ENCODE results near the gene CYP4V2.

DNA sequence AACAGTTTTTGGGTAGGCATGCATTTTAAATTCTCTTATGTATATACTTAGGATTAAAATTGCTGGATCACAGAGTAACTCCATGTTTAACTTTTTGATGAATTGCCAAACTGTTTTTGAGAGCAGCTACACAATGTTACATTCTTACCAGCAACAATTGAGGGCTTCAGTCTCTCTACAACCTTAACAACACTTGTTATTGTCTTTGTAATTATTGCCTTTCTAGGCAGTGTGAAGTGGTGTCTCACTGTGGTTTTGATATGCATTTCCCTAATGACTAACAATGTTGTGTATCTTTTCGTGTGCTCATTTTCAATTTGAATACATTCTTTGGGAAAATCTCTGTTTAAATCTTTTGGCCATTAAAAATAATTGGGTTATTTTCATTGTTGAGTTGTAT lies 57.3 kb downstream of the CYP4V2 start:
- TF ChIP-seq POLR2A (IDR thresholded peaks at IDR 0.05; ENCODE audit: low read length) (no peak), GATA1 (IDR thresholded peaks at IDR 0.05; ENCODE audit: low read depth, low read length) (no peak)

Data from erythroblast (primary cell).